NT2/D1 (cell line): ENCODE data around the gene CELF3.

Experiments
- SUZ12 ChIP-seq: IDR thresholded peaks from 2 replicates; pipeline ENCODE4 v1.6.1; 2011; ENCODE audit not compliant: insufficient read length, insufficient read depth; ENCODE audit errors: extremely low read depth
- YY1 ChIP-seq: IDR thresholded peaks from 2 replicates; pipeline ENCODE4 v1.6.1; 2011; ENCODE audit not compliant: insufficient read length, insufficient read depth
- ZNF274 ChIP-seq: IDR thresholded peaks from 2 replicates; pipeline ENCODE4 v1.6.1; 2011; ENCODE audit warnings: mild to moderate bottlenecking, low read depth, low read length

GRCh38 chr1:151728151-151729054 is 11.8 kb upstream of the CELF3 start:
- TF ChIP-seq YY1: no peak
- no peak for TF ChIP-seq ZNF274
- TF ChIP-seq SUZ12: no peak
